Gastroesophageal sphincter (tissue), 4 donors: ENCODE results near the gene PKD2L2. TPM values are rescaled to one million over a fixed set of nuclear protein-coding genes. Genes with fewer than 3 reads are reported as not detected.
"Not testable (repeated sequence)": the region's sequence is repeated elsewhere in the genome, so short reads cannot be mapped to it uniquely, and the experiment has no call there.

ENCODE experiments used
- ATAC-seq: fragments of 150-250 bp; one replicate; pipeline ENCODE4 v1.9.1; 2016; ENCODE audit warnings: mild to moderate bottlenecking, moderate library complexity
- H3K27ac ChIP-seq, 4 donors: fragments of 200-600 bp; sonication (generic) in 3 of 4; 1 replicate in 3 of 4; 2 replicates in 1 of 4; pipeline ENCODE4 v1.5.1; 2016 to 2019
- H3K27me3 ChIP-seq: fragments of 200-600 bp; sonication (generic); one replicate; pipeline ENCODE4 v1.5.1; 2019
- H3K36me3 ChIP-seq, 2 donors: fragments of 200-600 bp; sonication (generic); one replicate each; pipeline ENCODE4 v1.5.1; 2019; ENCODE audit warnings: control low read depth in 1 of 2
- H3K4me1 ChIP-seq, 3 donors: fragments of 200-600 bp; sonication (generic); 1 replicate in 2 of 3; 2 replicates in 1 of 3; pipeline ENCODE4 v1.5.1; 2016 to 2019; ENCODE audit warnings: control low read depth in 2 of 3
- H3K4me3 ChIP-seq, 2 donors: fragments of 200-600 bp; sonication (generic); one replicate each; pipeline ENCODE4 v1.5.1; 2019; ENCODE audit warnings: mild to moderate bottlenecking in 1 of 2, moderate library complexity in 1 of 2
- H3K9me3 ChIP-seq, 3 donors: fragments of 200-600 bp; sonication (generic); one replicate each; pipeline ENCODE4 v1.5.1; 2017 to 2019; ENCODE audit warnings: control low read depth in 2 of 3
- EP300 ChIP-seq: sonication (generic); formaldehyde crosslinking; IDR thresholded peaks from one replicate; pipeline ENCODE4 v1.6.1; 2017; ENCODE audit warnings: antibody characterized with exemption, mild to moderate bottlenecking
- POLR2A ChIP-seq, 2 donors: fragments of 450-650 bp; IDR thresholded peaks; one replicate each; pipeline ENCODE4 v1.6.1; 2017; ENCODE audit warnings: antibody characterized with exemption in 2 of 2, mild to moderate bottlenecking in 2 of 2, moderate library complexity in 1 of 2
- POLR2AphosphoS5 ChIP-seq: sonication (generic); formaldehyde crosslinking; IDR thresholded peaks from one replicate; pipeline ENCODE4 v1.6.1; 2017; ENCODE audit warnings: antibody characterized with exemption
- WGBS, 2 donors: methylation state at CpG; one replicate each; pipeline ENCODE4 v1.1.5; 2018; ENCODE audit warnings: low coverage in 1 of 2; 5-methylcytosine and 5-hydroxymethylcytosine counted together
- total RNA-seq, 4 donors: library from RNA; depleted of rRNA; stranded (reverse); fragments of >200 nt; gene quantifications; one replicate each; pipeline ENCODE4 v1.1.0, GENCODE V29; 2016
- TF ChIP-seq, protein P1 (sequence below), 4 experiments: fragments of 200-600 bp in 2 of 4; fragments of 450-650 bp in 2 of 4; sonication (generic) in 1 of 4; IDR thresholded peaks; one replicate each; pipeline ENCODE4 v1.5.1; 2017 to 2019; ENCODE audit warnings: antibody characterized with exemption in 4 of 4, mild to moderate bottlenecking in 2 of 4, moderate library complexity in 2 of 4

PKD2L2 gene
- total RNA-seq, 4 donors from 2014 or later, result 0.15 TPM; not detected in 3

DNA sequence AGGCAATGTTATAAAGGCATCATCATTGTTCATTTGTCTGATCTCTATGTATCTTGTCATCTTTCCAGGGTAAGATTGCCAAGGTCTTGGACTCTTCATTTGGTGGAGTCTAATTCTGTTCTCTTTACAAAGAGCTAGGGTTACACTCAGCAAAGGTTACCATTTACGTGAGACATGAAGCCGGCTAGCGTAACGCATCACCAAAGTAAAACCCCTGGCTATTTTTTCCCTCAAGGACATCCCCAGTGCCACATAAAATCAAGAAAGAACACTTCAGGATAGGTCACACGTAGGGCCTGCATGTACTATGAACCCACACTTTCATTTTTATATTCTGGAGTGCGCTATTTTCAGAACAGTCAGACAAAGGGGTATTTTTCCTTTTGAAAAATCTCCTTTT, 41.6 kb upstream of the PKD2L2 start:
- H3K4me1 ChIP-seq, result no peaks in the 10 kb centered on the region
- ATAC-seq, result no peak
- no peak overlapping the region for H3K27ac ChIP-seq
- no peak overlapping the region for H3K4me3 ChIP-seq
- TF ChIP-seq, protein P1, sequence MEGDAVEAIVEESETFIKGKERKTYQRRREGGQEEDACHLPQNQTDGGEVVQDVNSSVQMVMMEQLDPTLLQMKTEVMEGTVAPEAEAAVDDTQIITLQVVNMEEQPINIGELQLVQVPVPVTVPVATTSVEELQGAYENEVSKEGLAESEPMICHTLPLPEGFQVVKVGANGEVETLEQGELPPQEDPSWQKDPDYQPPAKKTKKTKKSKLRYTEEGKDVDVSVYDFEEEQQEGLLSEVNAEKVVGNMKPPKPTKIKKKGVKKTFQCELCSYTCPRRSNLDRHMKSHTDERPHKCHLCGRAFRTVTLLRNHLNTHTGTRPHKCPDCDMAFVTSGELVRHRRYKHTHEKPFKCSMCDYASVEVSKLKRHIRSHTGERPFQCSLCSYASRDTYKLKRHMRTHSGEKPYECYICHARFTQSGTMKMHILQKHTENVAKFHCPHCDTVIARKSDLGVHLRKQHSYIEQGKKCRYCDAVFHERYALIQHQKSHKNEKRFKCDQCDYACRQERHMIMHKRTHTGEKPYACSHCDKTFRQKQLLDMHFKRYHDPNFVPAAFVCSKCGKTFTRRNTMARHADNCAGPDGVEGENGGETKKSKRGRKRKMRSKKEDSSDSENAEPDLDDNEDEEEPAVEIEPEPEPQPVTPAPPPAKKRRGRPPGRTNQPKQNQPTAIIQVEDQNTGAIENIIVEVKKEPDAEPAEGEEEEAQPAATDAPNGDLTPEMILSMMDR (IDR thresholded peaks at IDR 0.05), result no peak
- no peak for TF ChIP-seq POLR2AphosphoS5
- no peak for TF ChIP-seq POLR2A (IDR thresholded peaks at IDR 0.05)
- no peak for TF ChIP-seq EP300
- no peaks in the 10 kb centered on the region for H3K27me3 ChIP-seq
- 87 to 91% methylated on average over 6 of the region's 6 CpGs for WGBS, 2 donors
- no peaks in the 10 kb centered on the region for H3K36me3 ChIP-seq
- no peaks in the 10 kb centered on the region for H3K9me3 ChIP-seq

- peaks cover 0 to 13% (median 3%) of the 10 kb centered on the region in 3 donors for H3K4me1 ChIP-seq
- not testable (repeated sequence) for H3K27ac ChIP-seq, H3K4me3 ChIP-seq, ATAC-seq, H3K27me3 ChIP-seq, H3K36me3 ChIP-seq, H3K9me3 ChIP-seq
Observed at GRCh38 chr5:137853165-137853564, 36.1 kb upstream of the PKD2L2 start.

DNA sequence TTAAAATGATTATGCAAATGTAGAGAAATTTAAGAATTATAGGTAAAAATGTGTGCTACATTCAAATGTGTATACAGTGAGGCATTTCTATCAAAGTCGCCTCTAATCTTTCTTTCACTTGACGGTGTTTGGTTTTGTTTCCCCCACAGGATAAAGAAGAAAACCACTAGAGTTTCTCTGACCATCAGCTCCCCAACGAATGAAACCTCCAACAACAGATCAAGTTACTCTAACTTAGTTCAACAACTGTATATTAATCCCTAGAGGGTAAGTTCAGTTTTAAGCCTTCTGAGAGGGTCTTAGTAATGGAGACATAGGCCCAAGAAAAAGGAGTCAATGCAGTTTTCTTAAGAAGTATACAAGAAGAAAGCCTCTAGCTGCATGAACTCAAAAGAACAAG, 33.1 kb upstream of the PKD2L2 start:
- peaks cover 0 to 22% (median 3%) of the 10 kb centered on the region in 3 donors for H3K4me1 ChIP-seq
- no peak overlapping the region for H3K27ac ChIP-seq
- TF ChIP-seq, protein P1 (IDR thresholded peaks at IDR 0.05), result no peak
- TF ChIP-seq POLR2A (IDR thresholded peaks at IDR 0.05) (no peak), EP300 (no peak), POLR2AphosphoS5 (no peak)
- H3K27me3 ChIP-seq, result no peaks in the 10 kb centered on the region
- H3K4me3 ChIP-seq, result no peak overlapping the region
- WGBS, 2 donors, result 78 to 79% methylated on average over 3 of the region's 3 CpGs
- no peaks in the 10 kb centered on the region for H3K36me3 ChIP-seq
- ATAC-seq, result no peak
- no peaks in the 10 kb centered on the region for H3K9me3 ChIP-seq

- TF ChIP-seq EP300 (no peak), POLR2A (IDR thresholded peaks at IDR 0.05) (no peak), POLR2AphosphoS5 (no peak)
- TF ChIP-seq, protein P1 (IDR thresholded peaks at IDR 0.05), result no peak
- WGBS, 2 donors, result 83 to 91% methylated on average over 3 to 5 of the region's 5 CpGs
- Histone ChIP-seq H3K4me3 (peak overlapping the region in 1 of 2 donors; percentile 15), H3K9me3 (no peaks in the 10 kb centered on the region), H3K27me3 (no peaks in the 10 kb centered on the region), H3K27ac (peak overlapping the region in 2 of 4 donors; percentile 36 to 53), H3K4me1 (peaks cover 0 to 22% (median 3%) of the 10 kb centered on the region in 3 donors), H3K36me3 (no peaks in the 10 kb centered on the region)
- no peak for ATAC-seq
Observed at GRCh38 chr5:137856916-137857862, 32.1 kb upstream of the PKD2L2 start.

GRCh38 chr5:137858223-137858916, 30.9 kb upstream of the PKD2L2 start:
- no peaks in the 10 kb centered on the region for H3K9me3 ChIP-seq
- H3K4me3 ChIP-seq, result peak overlapping the region; percentile 15 to 24
- no peaks in the 10 kb centered on the region for H3K36me3 ChIP-seq
- no peaks in the 10 kb centered on the region for H3K27me3 ChIP-seq
- H3K27ac ChIP-seq, result peak overlapping the region in 3 of 4 donors; percentile 1 to 53 (median 36)
- no peak for TF ChIP-seq POLR2AphosphoS5
- no peak for TF ChIP-seq POLR2A (IDR thresholded peaks at IDR 0.05)
- TF ChIP-seq EP300, result no peak
- TF ChIP-seq, protein P1 (IDR thresholded peaks at IDR 0.05), result no peak
- peak; percentile 61 for ATAC-seq
- WGBS, 2 donors, result 19 to 29% methylated on average over 3 of the region's 3 CpGs
- peaks cover 0 to 22% (median 3%) of the 10 kb centered on the region in 3 donors for H3K4me1 ChIP-seq
